Ammon's horn (tissue), 1 donor: ENCODE results near the gene ZNF831.

Source experiments
- DNase-seq: peaks from one replicate; pipeline ENCODE4 v3.0.0-alpha.2; 2016; ENCODE audit warnings: low spot score

ZNF831 gene

DNA sequence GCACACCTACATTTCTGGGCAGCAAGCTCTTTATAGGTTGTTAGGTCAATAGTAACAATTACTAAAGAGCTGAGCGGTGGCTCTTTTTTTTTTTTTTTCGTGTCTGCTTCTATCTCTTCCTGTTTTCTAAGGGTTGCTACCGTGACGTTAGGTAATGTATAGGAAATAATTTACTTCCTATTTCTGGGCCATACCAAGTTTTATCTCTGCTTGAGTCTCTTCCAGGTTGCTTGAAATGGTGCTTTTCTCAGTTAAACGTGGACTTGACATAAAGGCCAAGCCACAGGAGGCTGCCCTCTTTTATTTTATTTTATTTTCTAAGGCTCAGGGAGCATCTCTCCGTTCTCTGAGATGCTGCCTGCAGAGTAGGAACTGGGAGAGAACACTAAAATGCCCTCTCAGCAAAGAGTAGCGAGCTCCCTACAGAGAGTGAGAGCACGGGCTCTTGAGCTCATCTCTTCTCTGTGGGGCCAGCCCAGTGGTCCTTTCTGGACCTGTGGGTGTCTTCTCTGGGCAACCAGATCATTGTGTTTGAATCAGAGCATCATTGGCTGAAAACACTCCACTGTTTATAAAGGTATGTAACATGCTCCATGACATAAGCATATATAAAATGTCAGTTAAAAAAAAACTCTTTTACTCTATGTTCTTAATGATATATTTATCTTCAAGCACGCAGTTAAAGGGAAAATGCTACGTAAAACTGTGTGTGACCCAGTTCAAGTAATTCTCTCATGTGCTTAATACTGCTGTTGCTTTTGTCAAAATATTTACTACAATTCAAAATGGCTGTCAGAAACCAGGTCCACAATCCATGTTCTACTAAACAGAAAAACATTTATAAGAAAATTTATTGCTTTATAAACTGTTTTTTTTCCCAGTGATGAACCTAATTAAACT lies at the start of gene ZNF831:
Gene ZNF831, plus strand, starts transcription at position 191 of the 900 bp plus-strand sequence. CDS start 27,199 bp downstream, outside the sequence.
- no peak for DNase-seq

DNA sequence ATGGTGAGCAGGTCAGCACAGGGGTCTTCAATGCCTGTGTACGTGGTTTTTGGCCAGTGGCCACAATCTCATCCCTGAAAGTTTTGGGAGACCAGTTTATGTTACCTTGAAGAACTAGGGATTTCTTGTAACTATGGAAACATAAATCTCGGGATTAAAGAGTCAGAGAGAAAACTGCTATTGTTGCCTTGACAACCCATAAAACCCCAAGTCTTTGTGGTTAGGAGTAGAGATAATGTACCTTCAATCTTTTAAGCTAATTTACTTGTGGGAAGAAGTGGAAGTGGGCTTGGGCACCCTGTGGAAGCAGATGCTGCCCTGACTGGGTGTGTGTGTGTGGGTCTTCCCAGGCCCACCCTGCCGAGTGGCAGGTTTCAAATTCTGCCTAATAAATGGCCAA lies 46.1 kb upstream of the ZNF831 start:
- DNase-seq: no peak

DNA sequence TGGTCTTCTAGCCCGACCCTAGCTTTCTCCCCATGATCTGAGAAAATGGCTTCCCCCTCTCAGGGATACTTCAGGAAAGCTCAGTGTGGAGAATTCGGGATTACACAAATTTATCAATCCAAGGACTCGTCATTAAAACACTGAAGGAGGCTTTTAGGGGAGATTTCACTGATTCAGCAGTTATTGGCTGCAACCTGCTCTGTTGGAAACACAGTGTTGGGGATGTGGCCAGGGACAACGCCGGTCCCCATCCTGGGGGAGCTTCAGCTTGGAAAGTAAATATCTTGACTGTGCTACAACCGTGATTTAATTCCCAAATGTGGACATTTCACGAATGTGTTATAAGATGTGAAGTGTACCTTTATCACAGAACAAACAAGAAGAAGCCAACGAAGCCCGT lies 44.8 kb upstream of the ZNF831 start:
- no peak for DNase-seq

DNA sequence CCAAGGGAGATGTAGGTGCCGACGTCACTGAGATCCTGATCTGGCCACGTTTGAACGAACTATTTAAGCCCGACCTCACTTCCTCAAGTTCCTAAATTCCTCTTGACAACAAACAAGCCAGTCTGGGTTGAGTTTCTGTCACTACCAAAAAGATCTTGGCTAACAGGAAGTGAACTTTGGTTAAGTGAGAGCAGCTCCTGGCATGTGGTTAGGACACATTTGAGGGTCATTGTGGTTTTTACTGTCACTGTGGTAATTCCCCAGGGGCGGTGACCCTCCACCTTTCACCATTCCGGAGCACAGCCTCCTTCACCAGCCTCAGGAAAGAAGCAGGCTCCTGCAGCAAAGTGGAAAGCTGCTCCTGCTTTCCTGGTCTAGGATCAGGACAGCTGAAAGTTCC lies 43.1 kb upstream of the ZNF831 start:
- DNase-seq: no peak

DNA sequence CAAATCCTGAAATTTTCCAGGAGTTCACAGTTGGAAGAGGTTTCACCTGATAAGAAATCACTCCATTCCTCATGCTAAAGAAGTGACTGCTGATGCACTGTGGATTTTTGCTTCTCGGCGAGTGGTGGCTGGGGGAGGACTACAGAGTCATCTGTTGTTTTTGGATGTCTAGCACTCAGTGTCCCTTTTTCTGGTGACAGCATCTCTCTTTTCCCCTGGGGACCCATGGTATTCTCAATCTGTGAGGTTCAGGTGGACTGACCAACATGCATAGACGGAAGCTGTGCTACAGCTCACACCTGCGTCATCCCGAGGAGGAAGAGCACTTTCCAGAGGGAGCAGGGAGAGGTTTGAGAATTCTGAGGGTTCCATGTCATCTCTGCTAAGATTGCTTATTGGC lies 42.7 kb upstream of the ZNF831 start:
- no peak for DNase-seq

DNA sequence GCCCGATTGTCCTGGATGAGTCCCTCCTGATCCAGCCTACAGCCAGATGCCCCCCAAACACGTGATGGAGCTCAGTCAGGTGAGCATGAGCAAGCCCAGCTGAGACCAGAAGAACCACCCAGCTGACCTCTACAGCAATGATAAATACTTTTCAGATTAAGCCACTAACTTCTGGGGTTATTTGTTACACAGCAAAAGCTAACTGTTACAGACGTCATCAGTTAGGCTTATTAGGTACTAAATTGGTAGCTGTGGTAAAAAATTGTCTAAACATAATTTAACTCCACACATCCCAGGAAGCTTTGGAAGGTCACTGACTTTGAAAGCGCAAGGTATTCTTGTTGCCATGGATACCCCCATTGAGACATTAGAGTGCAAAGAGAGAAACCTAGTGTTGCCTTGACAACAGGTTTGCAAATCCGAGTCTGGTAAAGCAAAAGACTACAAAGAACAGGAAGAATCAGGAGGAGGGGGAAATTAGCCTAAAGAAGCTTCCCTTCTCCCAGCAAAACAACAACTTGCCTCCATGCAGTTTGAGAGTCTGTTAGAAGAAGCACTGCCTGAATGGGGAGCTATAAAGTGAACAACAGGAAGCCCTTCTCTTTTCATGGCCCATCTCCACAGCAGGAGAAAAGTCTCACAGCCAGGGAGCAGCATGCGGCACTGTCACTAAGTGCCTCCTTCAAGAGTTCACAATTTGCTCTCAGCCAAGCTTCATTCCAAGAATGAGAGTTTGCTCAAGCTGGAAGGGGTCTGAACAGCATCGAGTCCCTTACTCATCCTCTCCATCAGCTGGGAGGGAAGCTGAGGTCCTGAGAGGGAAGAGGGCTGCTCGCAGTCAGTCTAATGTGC lies 41.7 kb upstream of the ZNF831 start:
- no peak for DNase-seq

DNA sequence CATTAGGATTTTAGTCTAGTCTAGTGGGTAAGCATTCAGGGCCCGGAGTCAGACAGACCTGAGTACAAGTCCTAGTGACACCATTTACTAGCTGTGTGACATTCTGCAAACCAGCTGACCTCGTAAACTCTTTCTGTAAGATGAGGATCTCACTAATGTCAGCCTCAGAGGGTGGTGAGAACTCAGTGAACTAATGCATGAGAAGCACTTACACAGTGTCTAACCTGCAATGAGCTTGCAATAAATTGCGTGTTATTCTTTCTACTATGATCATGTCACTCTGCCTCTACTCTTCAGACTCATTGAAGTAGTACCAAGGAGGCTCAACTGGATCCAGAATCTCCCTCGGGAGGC lies 41.1 kb upstream of the ZNF831 start:
- DNase-seq: no peak

DNA sequence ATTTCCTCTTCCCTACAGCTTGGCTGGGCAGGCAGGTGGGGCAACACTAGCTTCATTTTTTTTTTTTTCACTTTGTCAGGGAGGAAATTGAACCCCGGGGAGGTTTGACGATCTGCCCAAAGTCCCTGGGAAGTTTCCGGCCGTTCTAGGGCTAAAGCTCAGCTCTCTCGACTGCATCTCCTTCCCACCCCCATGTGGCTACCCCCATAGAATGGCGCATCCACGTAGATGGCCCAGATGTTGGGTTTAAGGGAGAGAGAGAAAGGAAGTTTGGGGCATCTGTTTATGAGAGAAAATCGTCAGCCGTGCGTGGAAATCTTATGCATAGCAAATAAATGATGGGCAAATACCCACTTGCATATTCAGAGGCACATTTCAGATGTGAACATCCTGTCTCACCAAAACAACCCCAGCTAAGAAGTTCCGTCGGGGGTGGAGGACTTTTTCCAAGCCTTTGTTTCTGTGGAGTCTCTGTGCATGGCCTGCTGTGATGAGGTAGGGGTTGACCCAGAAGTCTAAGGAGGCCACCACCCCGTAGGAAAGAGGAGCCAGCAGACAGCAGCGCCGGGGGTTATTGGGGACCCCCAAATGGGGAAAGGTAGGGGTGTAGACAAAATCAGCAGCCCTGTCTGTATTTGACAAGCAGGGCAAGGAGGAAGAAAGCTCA lies 40.5 kb upstream of the ZNF831 start:
- DNase-seq: no peak

DNA sequence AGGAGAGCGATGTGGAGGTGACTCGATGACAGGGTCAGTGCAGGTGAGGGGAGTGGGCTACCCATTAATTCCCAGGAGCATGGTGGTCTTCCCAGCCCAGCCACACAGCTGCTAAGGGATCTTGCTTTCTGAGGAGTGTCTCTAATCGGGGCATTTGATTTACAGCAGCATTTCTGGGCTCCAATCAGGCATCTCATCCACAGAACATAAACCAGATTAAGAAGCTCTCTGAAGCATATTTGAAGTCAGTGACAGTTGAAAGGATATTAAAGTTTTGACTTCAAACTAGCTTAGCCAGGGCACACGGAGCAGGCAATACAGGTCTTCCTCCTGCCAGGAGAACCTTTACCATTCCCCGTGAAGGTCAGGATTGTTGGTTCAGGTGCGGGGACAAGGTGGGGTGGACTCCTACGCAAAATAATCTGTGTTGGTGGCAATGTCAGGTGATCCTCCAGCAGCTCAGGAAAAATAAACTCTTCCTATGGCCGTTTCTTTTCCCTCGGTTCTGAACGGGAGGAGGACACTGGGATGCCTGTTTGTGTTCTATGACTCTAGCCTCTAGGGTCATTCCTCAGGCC lies 39.9 kb upstream of the ZNF831 start:
- DNase-seq: no peak

DNA sequence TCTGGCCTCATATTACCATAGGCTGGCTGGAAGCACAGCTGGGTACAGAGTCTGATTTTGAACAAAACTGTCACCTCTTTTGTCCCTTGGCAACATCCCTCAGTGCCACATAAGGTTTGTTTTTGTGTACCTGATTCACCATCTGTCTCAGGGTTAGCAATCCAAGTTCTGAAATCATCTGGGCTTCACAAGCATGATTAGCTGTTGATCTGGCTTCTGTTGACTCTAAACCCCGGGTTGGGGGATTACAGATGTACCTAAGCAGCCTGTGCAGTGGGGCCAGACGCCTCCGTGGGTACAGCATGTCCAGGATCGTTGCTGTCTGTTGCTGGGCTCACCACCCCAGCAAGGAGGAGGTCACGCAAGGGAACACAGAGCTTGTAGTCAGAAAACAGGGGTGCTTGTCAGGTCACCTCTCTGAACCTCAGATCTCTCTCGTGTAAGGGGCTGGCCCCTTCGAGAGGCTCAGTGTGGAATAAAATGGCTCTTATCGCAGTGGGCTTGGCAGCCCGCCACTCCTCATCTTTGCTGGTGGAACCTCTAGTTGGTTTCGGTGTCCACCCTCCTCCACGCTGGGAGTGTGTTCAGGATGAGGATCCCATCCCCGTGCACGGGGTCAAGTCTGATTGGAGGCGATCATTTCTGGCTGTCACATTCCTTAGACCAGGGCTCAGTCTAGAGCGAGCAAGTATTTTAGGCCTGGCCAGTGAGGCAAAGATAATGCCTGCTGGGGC lies 39.2 kb upstream of the ZNF831 start:
- no peak for DNase-seq

DNA sequence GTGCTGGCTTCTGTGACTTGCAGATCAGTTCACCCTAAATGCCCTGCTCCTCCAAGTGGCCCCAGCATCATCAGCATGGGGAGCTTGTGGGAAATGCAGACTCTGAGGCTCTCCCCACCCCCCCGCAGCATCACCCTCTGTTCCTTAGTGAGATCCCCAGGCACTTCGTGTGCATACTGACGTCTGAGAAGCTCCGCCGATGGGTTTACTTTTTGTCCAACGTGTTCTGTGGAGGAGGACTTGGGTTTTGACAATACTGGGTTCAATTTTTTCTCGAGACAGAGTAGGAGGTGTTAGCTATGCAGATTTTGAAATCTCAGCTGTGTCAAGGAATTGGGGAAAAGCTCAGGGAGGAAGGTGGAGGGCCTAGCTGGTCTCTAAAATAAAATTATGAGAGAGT lies 38.3 kb upstream of the ZNF831 start:
- no peak for DNase-seq

DNA sequence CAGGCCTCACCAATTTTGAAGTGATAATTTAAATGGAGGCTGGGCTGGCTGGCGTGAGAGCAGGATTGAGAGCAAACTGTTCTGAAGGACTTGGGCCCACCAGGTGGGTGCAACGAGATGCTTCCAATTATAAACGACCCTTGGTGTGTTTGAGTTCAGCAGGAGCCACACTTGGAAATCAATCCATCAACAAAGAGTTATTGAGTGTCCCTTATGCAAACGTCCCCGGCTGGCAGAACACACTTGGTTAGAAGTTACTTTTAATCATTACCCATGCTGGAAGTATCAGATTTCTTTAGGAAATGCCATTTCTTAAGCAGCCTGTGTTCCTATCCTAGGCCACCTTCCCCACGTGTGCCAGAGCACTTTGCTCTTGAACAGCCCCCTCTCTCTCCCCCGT lies 37.8 kb upstream of the ZNF831 start:
- no peak for DNase-seq

DNA sequence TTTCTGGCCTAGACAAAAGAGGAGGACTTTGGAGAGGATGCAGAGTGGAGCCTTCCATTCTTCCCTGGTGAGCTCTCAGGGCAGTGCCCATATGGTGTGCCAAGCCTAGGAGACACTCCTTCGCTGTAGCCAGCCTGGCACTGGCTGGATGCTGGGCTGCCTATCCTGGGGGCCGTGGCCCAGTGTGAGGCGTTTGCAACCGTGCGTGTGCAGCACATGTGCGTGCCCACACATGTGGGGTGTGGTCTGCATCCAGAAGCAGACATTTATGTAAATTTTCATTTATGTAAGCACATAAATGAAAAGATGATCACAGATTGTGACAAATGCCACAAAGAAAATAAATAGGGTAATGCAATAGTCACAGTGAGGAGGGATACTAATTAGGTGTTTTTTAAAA lies 35.8 kb upstream of the ZNF831 start:
- no peak for DNase-seq

DNA sequence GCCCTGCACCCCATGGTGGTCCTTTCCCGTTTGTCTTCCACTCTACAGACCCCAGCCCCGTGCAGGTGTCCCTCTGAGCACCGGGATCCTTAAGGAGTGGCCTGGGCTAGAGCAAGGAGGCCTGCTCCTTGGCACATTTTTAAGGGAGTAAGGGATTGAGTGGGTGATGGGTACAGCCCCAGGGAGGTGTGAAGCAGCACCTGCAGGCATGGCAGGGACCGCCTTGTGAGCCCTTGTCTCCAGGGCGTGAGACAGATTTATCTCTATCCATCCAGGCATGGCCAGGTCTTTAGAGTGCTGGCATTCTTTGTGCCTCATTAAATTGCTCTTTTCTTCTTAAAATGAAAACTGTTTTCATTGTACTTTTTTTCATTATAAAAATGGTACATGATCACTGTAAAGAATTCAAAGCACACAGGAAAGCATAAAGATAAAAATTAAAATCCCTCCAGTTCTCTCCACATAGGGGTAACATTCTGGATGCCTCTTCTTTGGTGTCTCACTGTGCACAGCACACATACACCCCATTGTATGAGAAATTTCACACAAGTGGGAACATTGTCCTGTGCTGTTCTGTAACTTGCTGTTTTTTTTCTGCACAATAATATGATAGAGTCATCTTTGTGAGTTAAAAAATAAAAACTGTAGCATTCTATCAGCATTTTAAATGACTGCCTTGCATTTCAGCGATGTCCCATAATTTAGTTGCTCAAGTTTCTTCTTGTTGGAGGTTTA lies 31.9 kb upstream of the ZNF831 start:
- DNase-seq: peak; percentile 52

DNA sequence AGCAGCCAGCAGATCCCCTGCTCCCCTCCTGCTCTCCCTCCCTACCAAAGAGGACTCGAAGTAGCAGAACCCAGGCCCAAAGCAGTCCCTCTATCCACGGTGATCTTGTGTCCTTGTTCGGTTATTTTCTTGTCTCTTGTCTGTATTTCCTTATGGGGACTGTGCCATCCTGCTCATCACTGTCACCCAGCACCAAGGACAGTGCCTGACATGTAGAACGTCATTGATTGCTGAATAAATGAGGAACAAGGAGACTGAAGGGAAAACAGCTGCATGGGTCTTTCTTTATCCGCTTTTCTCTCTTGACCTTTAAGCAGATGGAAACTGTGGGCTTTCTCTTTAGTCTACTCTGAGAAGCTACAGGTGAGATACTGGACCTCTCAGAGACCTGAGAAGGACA lies 29.4 kb upstream of the ZNF831 start:
- no peak for DNase-seq

DNA sequence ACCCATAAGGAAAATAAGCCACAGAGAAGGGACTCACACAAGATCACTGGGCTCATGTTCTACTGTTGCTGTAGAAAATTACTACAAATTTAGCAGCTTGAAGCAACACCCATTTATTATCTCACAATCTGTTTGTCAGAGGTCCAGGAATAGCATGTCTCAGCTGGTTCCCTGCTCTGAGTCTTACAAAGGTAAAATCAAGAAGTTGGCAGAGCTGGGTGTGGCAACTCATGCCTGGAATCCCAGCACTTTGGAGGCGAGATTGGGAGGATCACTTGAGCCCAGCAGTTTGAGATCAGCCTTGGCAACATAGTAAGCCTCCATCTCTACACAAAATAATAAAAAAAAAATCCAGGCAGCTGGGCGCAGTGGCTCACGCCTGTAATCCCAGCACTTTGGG lies 28.5 kb upstream of the ZNF831 start:
- DNase-seq: no peak

DNA sequence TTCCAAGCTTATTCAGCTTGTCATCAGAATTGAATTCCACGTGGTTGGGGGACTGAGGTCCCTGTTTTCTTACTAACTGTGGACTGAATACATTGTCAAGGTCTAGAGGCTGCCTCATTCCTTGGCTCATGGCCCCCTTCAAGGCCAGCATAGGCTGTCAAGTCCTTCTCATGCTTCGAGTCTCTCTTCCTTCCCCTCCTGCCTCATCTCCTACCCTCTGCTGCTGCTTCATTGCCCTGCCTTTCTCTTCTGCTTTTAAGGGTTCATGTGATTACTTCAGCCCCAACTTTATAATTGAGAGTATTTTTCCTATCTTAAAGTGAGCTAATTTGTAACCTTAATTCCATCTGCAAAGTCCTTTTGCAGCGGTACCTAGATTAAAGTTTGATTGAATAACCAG lies 27.6 kb upstream of the ZNF831 start:
- no peak for DNase-seq

DNA sequence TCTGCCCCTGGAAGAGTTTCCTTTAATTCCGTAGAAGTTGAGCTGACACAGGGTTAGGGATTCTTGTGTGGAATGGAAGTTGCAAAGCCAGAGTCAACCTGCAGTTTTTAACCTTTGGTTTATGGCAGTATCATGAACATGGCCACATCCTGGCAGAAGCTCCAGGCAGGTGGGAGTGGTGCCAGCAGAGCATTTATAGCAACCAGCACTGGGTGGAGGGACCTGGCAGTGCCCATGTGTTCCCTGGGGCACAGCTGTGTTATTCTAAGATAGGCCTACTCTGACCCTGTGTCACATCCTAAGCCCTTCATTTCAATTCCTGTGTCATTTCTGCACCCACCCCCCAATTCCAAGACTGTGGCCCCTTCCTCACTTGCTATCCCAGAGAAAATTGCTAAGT lies 26.1 kb upstream of the ZNF831 start:
- no peak for DNase-seq

DNA sequence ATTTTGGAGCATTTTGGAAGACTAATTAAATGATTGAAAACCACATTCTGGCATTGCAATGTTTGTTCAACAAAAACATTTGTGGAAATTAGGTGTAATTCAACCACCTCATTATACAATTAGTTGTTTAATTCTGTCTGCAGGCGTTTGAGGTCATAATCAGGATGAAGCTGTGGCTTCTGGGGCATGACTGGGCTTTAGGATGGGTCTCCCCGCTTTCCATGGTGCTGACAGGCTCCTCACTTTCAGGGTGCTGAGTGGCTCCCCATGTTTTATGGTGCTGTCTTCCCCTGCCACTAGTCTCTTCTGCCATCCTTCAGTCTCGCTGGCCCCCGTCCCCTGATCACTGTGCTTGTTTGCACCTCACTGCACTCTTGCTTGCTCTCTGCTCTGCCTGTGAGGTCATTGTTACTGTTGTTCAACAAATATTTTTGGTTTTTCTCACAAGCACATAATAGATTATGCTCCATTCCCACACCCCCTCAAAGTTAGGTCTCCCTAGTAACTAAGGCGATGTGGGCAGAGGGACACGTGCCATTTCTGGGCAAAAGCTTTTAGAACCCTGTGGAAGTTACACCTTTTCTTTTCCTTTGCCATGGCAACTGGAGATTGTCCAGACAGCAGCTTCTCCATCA lies 25.4 kb upstream of the ZNF831 start:
- DNase-seq: no peak

DNA sequence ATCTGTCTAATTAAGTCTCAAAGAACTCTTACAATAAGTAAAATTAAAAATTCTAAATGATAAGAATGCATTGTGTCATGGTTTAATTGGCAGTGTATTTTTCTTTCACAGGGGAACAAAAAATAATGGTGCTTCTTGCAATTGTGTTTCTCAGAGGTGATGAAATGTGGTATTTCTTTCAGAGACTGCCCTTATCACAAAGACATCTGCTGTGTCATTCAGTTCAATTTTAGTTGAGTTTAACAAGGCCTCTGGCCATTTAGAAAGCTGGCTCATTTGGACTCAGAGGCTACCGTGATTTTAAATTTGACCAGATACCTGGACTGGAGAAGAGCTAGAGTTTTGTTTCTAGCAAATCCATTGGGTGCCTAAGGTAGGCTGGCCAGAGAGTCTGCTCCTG lies 23.6 kb upstream of the ZNF831 start:
- no peak for DNase-seq
